GM18858 (cell line): ENCODE results near the gene MAPK10.

Source experiments
- ATAC-seq: cut with Tn5 transposase; IDR thresholded peaks from one replicate; pipeline ENCODE4 v1.9.1; 2021; ENCODE audit not compliant: unreplicated experiment

Gene MAPK10

DNA sequence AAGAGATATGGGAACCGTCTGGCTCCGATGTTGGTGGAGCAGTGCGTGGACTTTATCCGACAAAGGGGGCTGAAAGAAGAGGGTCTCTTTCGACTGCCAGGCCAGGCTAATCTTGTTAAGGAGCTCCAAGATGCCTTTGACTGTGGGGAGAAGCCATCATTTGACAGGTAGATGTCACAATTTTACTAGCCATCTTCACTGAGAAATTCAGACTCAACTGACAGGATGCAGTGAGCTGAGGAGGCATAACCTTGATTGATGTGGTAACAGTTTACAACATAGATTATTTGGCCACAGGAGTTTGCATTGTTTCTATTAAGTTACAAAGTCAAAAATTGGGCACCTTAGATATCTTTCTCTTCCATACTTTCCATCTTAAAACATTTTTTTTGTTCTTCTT, 417.7 kb downstream of the MAPK10 start:
- ATAC-seq, result no peak

DNA sequence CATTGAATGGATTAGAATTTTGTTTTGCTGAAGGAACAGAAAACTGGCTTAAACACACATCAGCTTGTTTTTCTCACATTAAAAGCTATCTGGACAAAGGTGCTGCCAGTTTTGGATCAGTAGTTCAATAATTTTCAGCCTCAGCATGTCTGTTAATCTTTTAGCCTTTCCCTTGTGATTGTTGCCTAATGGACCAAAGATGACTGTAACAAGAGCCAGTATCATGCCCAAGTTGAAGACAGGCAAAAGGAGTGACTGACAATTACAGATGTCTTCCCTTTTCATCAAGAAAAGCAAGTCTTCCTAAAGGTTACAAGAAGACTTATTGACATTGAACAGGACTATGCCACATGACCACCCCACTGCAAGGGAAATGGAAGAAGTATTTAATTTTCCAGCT, 419.7 kb downstream of the MAPK10 start:
- ATAC-seq, result no peak
